ENCODE measurements around the gene EIF4E1B. TPM values are rescaled to one million over a fixed set of nuclear protein-coding genes. Genes with fewer than 3 reads are reported as not detected.

Gene EIF4E1B
- total and polyA plus RNA-seq, 12 donors, result not detected

DNA sequence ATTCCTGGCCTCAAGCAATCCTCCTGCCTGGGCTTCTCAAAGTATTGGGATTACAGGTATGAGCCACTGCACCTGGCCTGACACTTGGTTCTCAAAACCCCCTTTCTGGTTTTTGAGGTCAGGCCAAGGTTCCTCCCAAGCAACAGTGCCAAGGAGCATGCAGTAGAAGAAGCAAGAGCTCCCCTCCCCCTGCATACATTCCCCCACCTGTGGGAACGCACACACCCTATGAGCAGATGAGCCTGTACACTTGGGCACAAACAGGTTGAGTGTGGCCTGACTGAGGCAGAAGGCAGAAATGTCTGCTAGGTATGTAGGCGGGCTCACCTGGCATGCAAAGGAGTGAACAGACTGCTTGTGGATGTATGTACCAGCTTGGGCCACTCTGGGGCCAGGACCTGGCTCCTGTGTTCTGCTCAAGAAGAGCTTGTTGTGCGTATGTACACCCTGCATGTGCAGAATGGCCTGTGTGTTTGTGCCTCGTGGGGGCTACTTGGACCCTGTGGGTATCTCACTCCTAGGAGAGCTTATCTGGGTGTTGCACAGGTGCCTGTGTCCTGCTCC is 22.3 kb upstream of the EIF4E1B start:
- WGBS, 2 donors, result 87 to 89% methylated on average over 4 of the region's 4 CpGs
- Histone ChIP-seq H3K27ac (no peak overlapping the region), H3K4me3 (no peak overlapping the region), H3K4me1 (peaks cover 0 to 16% (median 8%) of the 10 kb centered on the region in 9 donors), H3K27me3 (peaks cover 0 to 48% (median 13%) of the 10 kb centered on the region in 7 donors), H3K9me3 (no peaks in the 10 kb centered on the region), H3K36me3 (no peaks in the 10 kb centered on the region)
- DNase-seq, result no peak
- intact Hi-C loops (cut with DNase I), result no loop called here
- ATAC-seq, result no peak
- TF ChIP-seq, protein P1, sequence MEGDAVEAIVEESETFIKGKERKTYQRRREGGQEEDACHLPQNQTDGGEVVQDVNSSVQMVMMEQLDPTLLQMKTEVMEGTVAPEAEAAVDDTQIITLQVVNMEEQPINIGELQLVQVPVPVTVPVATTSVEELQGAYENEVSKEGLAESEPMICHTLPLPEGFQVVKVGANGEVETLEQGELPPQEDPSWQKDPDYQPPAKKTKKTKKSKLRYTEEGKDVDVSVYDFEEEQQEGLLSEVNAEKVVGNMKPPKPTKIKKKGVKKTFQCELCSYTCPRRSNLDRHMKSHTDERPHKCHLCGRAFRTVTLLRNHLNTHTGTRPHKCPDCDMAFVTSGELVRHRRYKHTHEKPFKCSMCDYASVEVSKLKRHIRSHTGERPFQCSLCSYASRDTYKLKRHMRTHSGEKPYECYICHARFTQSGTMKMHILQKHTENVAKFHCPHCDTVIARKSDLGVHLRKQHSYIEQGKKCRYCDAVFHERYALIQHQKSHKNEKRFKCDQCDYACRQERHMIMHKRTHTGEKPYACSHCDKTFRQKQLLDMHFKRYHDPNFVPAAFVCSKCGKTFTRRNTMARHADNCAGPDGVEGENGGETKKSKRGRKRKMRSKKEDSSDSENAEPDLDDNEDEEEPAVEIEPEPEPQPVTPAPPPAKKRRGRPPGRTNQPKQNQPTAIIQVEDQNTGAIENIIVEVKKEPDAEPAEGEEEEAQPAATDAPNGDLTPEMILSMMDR (IDR thresholded peaks at IDR 0.05), result no peak

DNA sequence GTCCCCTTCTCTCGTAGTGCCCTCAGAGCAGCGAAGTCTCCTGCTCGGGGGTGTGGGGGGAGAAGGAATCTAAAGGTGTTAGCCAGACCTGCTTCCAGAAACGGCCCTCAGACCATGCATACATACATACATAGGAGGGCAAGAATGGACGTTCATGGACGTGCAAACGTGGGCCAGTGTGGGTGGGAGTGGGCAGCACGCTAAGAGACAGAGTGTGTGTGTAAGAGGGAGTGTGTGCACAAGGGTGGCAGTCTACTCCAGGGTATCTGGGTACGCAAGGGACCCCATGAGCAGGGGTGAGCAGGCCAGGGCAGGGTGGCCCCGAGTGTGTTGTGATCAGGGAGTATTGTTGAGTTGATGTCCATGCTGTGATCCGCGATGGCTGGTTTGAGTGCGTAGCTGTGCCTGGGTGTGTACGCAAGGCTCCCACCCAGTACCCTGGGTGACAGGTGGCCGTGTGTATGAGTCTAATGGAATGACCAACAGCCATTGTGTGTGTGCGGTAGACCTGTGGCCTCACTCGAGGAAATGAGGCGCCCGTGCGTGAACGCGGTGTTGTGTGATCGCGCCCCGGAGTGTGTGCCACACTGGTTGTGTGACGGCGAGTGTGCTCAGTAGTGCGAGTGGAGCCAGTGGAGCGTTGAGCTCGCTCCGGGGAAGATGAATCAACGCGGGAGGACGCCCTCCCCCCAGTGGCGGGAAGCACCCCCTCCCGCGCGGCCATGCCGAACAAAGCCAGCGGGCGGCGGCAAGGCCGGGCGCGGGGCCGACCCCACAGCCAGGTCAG is 21.3 kb upstream of the EIF4E1B start:
- H3K4me3 ChIP-seq, result peak overlapping the region in 9 of 10 donors; percentile 44 to 72 (median 58)
- H3K9me3 ChIP-seq, result no peaks in the 10 kb centered on the region
- no peaks in the 10 kb centered on the region for H3K36me3 ChIP-seq
- no peak for ATAC-seq
- WGBS, 2 donors, result 28 to 33% methylated on average over 44 to 46 of the region's 46 CpGs
- intact Hi-C loops (cut with DNase I), result no loop called here
- peaks cover 0 to 16% (median 8%) of the 10 kb centered on the region in 9 donors for H3K4me1 ChIP-seq
- H3K27me3 ChIP-seq, result peaks cover 0 to 55% (median 17%) of the 10 kb centered on the region in 7 donors
- DNase-seq, result no peak
- no peak overlapping the region for H3K27ac ChIP-seq
- TF ChIP-seq, protein P1 (IDR thresholded peaks at IDR 0.05), result no peak

DNA sequence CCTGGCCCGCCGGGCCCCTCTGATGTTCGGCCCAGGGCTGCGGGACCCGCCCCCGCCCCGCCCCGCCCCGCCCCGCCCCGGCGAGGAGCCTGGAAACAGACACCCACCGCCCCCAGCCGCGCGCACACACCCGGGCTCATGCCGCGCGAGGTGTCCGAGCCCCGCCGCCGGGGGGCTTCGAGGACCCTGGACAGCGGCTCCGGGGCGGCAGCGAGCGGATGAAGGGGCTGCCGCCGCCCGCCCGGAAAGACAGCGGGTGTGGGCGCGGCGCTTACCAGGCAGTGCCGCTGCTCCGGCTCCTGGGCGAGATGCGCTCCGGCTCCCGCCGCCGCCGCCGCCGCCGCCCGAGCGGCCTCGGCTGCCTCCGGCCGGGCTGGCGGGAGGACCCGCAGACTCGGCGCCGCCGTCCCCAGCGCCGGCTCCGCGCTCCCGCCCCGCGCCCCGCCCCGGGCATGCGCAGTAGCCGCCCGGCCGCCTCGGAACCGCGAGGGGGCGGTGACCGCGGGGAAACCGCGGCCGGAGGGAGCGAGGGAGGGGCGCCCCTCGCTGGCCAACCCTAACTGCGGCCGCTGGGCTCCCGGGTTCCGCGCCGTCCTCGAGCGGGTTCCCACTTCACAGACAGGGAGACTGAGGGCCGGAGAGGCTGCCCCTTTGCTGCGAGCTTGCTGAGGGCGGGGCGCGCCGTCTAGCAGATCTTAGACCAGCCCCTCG is 20.6 kb upstream of the EIF4E1B start, which contains the start of gene GPRIN1:
Gene GPRIN1 (minus strand): TSS at position 433 of the 711 bp plus-strand sequence. CDS start 10,322 bp downstream, outside the sequence.
- WGBS, 2 donors, result 0 to 1% methylated on average over 80 to 100 of the region's 101 CpGs
- H3K4me3 ChIP-seq, result peak within 1 kb of the TSS; percentile 37 to 72 (median 57)
- peak; percentile 61 to 88 (median 78) for ATAC-seq
- H3K9me3 ChIP-seq, result no peaks in the 10 kb centered on the region
- H3K36me3 ChIP-seq, result no peaks in the 10 kb centered on the region
- DNase-seq, result peak; percentile 20 to 66
- TF ChIP-seq, protein P1 (IDR thresholded peaks at IDR 0.05), result peak in 6 of 9 donors; percentile 15 to 56 (median 40)
- intact Hi-C loops (cut with DNase I), result no loop called here
- H3K4me1 ChIP-seq, result peaks cover 0 to 16% (median 8%) of the 10 kb centered on the region in 9 donors
- peaks cover 0 to 60% (median 21%) of the 10 kb centered on the region in 7 donors for H3K27me3 ChIP-seq
- H3K27ac ChIP-seq, result peak within 1 kb of the TSS in 2 of 10 donors; percentile 22 to 40

DNA sequence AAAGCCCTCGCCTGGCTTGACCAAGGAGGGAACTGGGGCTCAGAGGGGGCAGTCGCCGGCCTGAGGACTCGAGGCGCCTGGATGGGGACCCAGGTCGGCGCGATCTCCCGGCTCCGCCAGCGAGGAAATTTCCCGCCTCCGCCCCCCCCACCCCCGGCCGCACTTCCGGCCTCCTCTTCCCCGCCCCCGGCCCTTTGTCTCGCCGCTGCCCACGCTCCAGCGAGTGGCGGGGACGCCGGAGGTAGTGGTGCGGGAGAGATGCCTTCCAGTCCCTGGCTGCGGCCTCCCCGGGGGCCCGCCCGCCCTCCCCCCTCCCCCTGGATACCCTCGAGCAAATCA is 20.1 kb upstream of the EIF4E1B start:
- Histone ChIP-seq H3K4me1 (peaks cover 0 to 16% (median 8%) of the 10 kb centered on the region in 9 donors), H3K36me3 (no peaks in the 10 kb centered on the region), H3K27ac (peak overlapping the region in 2 of 10 donors; percentile 22 to 40), H3K9me3 (no peaks in the 10 kb centered on the region), H3K4me3 (peak overlapping the region; percentile 37 to 72 (median 57)), H3K27me3 (peaks cover 0 to 66% (median 26%) of the 10 kb centered on the region in 7 donors)
- TF ChIP-seq, protein P1 (IDR thresholded peaks at IDR 0.05), result no peak
- ATAC-seq, result no peak
- 1 to 3% methylated on average over 18 to 31 of the region's 31 CpGs for WGBS, 2 donors
- intact Hi-C loops (cut with DNase I), result no loop called here
- DNase-seq, result no peak

Measured in heart right ventricle (tissue), 16 donors.